GM12865 (cell line): ENCODE measurements around the gene ANO5.

Source experiments
- DNase-seq: peaks from one replicate; pipeline ENCODE4 v3.0.0; 2010; ENCODE audit warnings: low read depth
- H3K4me3 ChIP-seq: 2 replicates; pipeline ENCODE4 v1.5.1; 2011; ENCODE audit warnings: mild to moderate bottlenecking, low read depth, low read length, control low read depth
- TF ChIP-seq, protein P1 (sequence below): IDR thresholded peaks from 2 replicates; pipeline ENCODE4 v1.5.1; 2011; ENCODE audit warnings: low read length, control low read depth, low read depth, inconsistent platforms; ENCODE audit not compliant: insufficient read depth; ENCODE audit errors: missing control alignments

The ANO5 gene

GRCh38 chr11:22197139-22198005, 4.5 kb downstream of the ANO5 start:
- TF ChIP-seq, protein P1, sequence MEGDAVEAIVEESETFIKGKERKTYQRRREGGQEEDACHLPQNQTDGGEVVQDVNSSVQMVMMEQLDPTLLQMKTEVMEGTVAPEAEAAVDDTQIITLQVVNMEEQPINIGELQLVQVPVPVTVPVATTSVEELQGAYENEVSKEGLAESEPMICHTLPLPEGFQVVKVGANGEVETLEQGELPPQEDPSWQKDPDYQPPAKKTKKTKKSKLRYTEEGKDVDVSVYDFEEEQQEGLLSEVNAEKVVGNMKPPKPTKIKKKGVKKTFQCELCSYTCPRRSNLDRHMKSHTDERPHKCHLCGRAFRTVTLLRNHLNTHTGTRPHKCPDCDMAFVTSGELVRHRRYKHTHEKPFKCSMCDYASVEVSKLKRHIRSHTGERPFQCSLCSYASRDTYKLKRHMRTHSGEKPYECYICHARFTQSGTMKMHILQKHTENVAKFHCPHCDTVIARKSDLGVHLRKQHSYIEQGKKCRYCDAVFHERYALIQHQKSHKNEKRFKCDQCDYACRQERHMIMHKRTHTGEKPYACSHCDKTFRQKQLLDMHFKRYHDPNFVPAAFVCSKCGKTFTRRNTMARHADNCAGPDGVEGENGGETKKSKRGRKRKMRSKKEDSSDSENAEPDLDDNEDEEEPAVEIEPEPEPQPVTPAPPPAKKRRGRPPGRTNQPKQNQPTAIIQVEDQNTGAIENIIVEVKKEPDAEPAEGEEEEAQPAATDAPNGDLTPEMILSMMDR, result no peak
- DNase-seq, result no peak
- H3K4me3 ChIP-seq, result no peak overlapping the region

DNA sequence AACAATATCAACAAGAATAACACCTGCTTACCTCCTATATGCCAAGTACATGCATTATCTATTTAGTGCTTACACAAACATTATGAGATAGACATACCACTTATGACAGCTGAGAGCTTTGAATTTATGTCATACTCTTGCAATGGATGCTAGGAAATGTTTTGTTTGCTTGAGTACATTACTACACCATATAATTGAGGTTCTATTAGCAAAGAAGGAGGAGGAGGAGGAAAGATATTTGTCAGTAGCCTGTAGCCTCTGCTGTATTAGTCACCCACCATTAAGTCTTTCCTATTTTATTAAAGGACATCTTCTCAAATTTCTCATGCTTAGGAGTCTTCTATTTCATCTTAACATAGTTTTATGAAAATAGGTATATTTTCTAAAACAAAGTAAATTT, 6.4 kb downstream of the ANO5 start:
- TF ChIP-seq, protein P1, result no peak
- no peak overlapping the region for H3K4me3 ChIP-seq
- no peak for DNase-seq

DNA sequence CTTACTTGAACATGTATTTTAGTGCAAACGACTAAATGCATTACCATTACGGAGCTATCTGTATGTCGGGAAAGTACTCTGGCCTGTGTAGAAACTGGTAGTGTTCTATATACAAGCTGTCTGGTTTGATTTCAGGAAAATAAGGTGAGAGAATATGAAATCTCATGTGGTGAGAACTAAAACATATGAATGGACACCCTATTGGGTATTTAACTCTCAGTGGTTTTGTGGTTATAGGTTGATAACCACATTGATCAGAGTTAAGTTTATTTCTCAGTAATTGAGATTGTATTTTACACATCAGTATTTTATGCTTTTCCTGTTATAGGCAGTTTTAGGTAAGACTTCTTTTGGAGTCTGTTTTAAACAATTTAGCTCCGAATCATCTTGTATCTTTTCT, 10.4 kb downstream of the ANO5 start:
- DNase-seq, result peak; percentile 21
- no peak overlapping the region for H3K4me3 ChIP-seq
- TF ChIP-seq, protein P1, result no peak

DNA sequence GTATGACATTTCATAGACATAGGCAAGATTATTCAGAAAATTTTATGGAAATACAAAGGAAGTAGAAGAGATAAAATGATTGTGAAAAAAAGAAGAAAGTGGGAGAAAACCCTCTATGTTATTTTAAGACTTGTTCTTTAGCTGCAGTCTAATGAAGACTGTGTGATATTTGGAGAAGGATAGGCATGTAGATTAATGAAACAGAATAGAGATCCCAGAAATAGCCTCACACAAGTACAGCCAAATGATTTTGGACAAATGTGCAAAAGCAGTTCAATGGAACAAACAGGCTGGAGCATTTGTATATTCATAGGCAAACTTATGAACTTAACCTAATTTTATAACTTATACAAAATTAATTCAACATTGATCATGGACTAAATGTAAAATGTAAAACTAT, 14.3 kb downstream of the ANO5 start:
- H3K4me3 ChIP-seq, result no peak overlapping the region
- TF ChIP-seq, protein P1, result no peak
- DNase-seq, result no peak

- DNase-seq, result no peak
- TF ChIP-seq, protein P1, result no peak
- H3K4me3 ChIP-seq, result no peak overlapping the region
These were observed 15.4 kb downstream of the ANO5 start for GRCh38 chr11:22208151-22208858.

GRCh38 chr11:22216940-22217339, 24.1 kb downstream of the ANO5 start:
- no peak overlapping the region for H3K4me3 ChIP-seq
- TF ChIP-seq, protein P1, result no peak

More at GRCh38 chr11:22216940-22217339, 24.1 kb downstream of the ANO5 start:
- no peak for DNase-seq
